GM18517 (cell line): Measurements from ENCODE around the gene UMOD.

Experiments
- ATAC-seq: cut with Tn5 transposase; IDR thresholded peaks from one replicate; pipeline ENCODE4 v1.9.1; 2021; ENCODE audit warnings: mild to moderate bottlenecking, moderate library complexity; ENCODE audit not compliant: unreplicated experiment

Gene UMOD

DNA sequence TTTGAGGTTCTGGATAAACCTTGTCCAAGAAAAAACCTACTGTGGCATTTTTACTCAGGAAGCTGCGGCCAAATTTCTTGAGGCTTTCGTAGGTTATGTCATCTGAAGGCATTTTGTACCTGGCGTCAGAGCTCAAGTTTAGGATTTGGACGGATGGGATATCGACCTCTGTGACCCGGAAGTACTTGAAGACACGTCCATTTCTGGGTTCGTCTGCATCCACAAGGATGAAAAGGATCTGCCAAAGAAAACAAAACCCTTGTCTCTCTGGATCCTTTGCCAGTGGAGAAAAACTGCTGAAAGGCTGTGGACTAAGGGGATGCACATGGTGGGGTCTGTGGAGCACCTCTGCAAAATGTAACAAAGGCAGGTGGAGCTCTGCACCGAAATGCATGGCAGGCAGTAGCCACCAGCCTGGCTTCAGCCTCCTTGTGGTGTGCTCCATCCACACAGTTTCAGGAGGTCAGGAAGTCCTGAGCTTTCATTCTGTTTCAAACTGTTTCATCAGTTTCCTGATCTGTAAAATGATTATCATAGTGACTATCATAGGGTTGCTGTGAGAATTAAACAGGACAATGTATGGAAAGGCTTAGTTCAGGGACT, 17.0 kb upstream of the UMOD start:
- no peak for ATAC-seq

DNA sequence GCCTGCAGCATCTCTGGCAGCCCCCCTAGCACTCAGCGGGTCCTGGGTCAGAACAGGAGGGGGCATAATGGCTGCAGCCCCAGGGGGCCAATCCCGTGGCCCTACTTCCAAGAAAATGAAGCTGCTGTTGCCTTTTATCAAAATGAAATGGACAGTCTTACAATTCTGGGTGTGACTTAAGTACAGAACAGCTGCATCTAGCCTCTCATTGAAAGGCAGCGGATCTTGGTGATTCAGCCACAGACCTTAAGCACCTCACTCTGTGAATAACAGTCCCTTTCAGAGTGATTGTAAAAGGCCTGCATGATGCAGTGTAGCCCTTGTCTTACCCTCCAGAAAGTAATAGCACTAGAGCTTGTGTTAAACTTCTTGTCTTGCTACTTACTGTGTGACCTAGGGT, 11.5 kb upstream of the UMOD start:
- no peak for ATAC-seq

DNA sequence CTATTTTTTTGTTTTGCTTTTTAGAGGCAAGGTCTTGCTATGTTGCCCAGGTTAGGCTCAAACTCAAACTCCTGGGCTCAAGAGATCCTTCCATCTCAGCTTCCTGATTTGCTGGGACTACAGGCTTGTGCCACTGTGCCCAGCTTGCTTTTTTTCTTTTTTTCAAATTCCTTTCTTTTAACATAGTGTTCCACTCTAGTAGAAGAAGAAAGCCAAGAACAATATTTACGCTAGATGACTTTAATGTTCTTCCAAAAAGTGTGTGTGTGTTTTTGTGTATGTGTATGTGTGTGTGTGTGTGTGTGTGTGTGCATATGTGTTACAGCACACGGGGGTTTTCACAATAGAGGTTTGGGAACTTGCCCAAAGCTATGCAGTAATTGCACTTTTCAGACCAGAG, 10.7 kb upstream of the UMOD start:
- ATAC-seq: no peak

DNA sequence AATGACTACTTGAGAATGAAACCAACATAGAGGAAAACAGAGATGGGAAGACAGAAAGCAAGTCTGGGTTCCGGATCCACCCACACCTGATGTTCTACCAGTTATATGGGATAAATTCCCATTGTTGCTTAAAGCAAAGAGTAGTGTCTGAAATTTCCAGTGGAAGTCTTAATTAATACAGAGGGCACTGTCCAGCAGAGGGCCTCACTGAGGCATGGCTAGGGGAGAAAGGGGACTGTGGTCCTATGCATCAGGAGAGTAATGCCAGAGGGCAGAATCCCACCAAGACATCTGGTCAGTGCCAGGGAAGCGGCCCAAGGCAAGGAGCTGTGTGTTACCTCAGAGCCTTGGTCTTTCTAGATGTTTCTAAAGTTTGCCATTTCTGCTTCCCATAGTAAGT, 7.5 kb upstream of the UMOD start:
- ATAC-seq: no peak

DNA sequence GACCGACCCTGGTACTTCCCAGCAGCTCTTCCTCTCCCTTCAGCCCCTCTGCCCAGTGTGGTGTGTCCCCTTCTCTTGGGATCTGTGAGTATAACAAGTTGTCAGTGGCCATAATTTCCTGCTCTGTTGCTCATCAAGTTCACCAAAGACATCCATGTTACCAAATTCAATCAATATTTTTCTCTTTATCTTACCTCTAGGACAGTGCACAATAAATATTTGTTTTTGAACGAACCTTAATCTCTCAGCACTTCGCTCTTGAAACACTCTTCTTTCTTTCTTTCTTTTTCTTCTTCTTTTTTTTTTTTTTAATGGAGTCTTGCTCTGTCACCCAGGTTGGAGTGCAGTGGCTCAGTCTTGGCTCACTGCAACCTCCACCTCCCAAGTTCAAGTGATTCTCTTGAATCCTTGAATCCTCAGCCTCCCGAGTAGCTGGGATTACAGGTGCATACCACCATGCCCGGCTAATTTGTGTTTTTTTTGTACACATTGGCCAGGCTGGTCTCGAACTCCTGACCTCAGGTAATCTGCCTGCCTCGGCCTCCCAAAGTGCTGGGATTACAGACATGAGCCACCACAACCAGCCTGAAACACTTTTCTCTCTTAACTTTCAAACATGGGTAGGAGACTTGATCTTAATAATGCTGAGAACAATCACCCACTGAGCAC, 2.7 kb upstream of the UMOD start:
- no peak for ATAC-seq

DNA sequence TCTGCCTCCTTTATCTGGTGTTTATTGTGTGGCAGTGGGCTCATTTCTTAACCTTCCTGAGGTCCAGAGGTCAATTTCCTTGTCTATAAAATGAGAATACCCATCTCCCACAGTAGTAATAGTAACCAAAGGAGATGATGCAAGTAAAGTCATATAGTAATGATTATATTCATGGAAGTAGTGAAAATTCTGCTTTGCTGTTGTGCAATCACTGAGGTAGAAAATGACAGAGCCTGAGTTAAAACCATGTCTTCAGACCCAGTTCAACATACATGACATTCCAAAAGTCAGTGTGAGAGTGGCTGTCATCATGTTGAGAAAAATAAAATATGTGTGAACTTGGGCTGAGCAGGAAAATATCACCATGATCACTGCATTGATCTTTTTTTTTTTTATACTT, 864 bp upstream of the UMOD start:
- ATAC-seq: no peak

DNA sequence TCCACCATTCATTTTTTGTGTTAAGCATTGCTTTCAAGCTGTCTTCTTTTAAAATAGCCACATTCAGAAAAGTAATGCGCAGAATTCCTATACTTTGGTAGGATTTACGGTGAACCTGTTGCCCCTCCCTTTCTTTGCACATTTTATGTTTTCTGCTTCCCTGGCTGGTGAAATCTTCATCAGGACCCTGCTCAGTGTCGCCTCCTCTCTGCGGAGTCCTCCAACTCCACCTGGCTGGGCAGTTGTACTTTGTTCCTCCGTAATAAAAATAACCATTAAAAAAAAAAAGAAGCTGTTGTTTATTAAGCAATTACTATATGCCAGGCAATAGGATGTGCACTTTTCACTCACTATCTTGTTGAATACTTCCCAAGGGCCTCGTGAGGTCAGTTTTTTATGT, 2.9 kb downstream of the UMOD start:
- ATAC-seq: no peak

DNA sequence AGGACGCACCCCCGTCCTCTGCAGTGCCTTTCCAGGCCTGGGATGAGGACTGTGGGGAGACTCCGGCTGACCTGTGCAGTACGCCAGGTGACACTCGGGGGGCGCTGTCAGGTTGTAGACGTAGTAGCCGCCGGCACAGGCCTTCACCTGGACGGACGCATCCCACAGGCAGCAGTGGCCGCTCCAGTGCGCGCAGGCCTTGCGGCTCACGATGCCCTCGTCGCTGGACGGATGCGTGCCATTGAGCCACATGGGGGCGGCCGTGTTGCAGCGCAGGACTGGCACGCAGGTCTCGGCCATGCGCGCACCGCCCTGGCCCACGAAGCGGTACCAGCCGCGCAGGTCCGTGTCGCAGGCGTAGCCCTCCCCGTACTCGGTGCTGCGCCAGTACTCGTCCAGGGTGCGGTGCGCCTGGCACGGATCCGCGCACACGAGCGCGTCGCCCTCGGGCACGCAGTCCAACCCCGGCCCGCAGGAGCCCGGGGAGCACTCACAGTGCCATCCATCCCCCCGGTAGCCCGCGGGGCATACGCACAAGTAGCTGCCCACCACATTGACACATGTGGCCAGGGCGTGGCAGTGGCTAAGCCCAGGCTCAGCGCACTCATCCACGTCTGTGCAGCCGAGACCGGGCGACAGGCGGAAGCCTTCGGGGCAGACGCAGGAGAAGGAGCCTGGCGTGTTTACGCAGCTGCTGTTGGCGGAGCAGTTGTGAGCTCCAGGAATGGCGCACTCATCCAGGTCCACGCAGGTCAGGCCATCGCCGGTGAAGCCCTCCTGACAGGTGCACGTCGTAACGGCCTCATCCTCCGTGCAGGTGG, 3.9 kb downstream of the UMOD start:
- no peak for ATAC-seq

DNA sequence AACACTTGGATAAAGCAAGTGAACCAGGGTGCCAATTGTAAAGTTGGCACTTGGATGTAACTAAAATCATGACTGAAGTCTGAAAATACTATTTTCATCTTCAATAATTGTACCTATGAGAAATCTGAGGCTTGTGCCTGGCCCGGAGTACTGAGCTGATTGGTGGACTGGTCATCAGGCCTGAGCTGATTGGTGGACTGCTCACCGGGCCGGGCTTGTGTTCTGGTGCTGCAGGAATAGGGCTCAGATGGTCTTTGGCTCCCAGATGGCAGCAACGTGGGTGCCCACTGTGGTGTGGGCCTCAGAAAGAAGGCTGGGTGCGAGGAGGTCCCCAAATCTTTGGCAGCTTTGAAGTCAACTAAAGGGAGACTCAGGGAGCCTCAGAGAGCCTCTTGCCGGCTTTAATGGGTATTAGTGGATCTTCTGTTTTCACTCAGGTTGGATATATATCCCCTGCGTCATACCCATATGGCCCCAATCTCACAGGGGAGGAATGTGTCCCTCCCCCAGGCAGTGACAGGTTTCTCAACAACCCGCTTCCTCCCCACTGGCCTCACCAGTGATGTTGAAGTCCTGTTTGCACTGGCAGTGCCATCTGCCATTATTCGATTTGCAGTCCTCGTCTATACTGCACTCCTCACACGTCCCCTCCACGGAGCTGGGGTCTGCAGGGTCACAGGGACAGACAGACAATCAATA, 4.7 kb downstream of the UMOD start:
- ATAC-seq: no peak

DNA sequence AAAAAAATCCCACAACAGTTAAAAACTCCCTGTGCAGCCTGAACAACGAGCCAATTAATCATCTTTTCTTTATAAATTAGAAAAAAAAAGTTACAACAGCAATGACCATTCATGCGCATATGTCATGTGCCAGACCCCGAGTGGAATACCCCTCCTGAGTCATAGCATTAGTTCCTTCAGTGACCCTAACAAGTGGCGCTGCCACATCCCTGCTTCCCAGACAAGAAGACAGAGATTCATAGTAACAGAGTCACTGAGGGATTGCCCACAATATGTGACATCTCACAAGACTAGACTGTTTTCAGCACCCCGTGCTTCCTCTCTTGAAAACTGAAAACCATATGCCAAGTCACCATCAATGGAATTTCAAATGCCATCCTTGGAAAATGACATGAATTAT, 7.9 kb downstream of the UMOD start:
- no peak for ATAC-seq

DNA sequence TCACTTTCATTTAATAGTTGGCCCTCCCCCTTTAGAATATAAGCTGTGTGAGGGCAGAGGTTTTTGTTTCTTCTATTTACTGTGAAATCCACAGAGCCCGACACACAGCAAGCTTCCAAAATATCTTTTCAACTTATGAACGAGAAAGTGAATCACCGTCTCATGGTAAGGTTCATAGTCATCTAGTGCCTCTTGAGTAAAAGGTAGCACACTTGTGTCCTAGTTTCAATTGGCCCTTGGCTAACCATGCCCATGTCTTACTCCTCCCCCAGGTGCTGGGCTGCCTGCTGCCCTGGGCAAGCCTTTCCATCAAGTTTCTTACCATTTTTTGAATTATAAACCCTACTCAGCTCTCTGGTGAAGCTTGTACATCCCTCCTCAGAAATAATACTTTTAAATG, 12.8 kb downstream of the UMOD start:
- no peak for ATAC-seq

DNA sequence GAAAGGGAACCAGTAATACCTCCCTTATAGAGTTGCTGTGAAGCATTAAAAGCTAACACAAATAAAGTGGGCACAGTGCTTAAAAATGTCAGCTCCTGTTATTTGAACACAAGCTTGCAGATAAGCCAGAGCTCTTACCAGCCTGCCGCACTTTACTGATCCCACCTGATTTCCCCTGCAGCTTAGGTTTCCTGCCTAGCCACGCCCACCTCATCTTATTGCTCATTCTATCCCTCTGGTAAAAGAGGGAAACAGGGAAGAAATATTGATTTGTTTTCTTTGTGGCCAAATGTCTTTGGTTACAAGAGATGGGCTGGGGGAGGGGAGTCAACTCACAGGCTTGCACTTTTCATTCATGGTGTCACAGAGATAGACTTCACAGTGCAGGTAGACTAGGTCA, 15.6 kb downstream of the UMOD start:
- no peak for ATAC-seq

DNA sequence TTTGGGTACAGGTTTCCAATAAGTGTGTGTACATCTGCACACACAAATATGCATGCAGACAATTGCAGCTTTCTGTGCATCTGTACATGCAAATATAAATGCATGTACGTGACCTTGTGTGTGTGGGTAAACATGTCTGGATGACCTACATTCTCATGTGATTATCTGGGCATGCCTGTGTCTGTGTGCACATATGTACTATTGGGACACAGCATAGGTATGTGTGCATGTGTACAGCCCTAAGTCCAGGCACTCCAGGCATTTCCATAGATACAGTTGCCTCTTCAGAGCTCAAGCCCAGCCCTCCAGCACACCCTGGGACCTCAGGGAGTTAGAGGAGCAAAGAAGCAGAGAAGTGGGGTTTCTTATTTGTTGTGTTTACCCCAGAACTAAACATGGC, 18.1 kb downstream of the UMOD start:
- no peak for ATAC-seq

DNA sequence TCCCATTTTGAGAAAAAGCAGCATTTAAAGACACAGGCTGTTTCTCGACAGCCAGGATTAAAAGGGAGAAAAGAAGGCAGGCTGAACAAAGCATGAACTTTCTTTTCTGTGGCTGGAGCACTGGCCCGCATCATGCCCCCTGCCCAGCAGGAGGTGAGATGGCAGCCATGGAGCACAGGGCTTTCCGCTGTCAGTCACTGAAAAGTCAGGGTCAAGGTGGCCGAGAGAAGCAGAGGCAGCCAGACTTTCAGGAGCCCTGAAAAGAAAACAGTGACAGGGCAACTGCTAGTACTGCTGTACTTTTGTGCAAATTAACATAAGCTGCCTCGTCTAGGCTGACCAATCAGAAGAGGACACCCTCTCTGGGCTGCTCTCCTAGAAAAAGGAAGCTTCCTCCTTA, 19.4 kb downstream of the UMOD start:
- ATAC-seq: no peak

DNA sequence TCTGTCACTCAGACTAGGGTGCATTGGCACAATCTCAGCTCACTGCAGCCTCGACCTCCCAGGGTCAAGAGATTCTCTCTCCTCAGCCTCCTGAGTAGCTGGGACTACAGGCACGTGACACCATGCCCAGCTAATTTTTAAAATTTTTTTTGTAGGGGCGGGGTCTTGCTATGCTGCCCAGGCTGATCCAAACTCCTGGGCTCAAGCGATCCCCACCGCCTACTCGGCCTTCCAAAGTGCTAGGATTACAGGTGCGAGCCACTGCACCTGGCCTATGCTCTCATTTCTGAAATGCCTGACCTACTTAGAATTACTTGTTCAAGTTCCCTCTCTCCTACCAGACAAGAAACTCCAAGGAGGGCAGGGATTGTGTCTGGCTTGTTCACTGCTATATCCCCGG, 20.1 kb downstream of the UMOD start:
- ATAC-seq: no peak

DNA sequence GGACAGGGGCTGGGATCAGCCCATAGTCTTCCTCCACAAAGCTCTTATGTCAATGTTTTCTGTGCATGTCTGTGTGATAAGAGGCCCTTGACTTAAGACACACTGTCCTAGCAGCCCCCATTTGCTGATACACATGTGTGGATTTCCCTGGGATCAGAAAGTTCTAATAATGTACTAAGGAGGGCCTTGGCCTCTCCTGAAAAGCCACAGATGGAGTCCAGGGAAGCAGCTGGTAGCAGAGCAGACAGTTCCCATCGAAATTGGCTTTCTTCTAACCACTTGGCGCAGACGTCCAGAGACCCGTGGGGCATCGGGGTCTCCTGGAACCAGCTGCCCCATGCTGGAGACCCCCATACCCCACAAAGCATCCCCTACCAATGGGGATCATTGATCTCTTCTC, 20.9 kb downstream of the UMOD start:
- no peak for ATAC-seq

DNA sequence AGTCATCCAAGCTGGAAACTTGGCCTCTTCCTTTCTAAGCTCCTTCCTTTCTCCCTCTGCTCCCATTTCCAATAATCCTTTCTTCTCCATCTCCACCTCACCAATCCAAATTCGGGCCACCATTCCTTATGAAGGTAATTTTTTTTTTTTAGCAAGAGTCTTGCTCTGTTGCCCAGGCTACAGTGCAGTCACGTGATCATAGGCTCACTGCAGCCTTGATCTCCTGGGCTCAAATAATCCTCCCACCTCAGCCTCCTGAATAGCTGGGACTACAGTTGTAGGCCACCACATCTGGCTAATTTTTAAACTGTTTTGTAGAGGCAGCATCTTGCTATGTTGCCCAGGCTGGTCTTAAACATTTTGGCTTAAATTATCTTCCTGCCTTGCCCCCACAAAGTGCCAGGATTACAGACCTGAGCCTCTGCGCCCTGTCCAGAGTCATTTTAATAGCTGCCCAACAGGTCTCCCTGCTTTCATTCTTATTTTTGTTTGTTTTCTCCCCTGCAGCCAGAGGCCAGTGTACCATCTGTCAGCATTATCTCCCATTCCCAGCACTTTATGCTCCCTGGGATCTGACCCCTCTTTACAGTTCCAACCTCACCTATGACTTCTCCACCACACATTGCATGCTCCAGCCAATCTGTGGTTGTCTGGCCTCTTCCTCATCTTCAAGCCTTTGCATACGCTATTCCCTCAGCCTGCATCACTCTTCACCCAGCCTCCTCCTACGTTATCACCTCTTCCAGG, 22.9 kb downstream of the UMOD start:
- no peak for ATAC-seq

DNA sequence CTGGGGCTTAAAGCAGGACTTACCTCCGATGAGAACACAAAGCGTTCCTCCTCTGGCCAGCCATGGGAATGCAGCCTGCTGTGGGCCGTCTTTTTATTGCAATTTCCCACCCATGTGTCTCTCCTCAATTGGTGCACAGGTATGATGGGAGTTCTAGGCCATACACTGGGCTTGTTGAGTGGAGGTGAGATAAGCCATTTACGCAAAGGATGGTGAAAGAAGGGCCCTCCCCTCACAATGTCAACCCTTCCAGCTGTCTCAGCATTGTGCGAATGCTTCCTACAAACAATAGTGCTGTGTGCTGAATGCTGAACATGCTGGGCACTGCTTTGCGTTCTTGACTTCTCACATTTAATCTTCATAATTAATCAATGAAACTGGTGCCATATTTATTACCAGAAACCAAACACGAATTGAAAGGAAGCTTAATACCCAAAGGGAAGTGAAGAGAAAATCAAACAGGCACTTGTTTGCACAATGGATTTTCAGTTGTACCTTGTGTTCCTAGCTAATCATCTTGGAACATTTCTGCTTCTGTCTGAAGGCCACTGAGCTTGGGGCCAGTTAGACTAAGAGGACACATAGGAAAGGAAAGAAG, 25.0 kb downstream of the UMOD start, which contains the start of gene GP2:
Gene GP2 (minus strand): TSS at position 70 of the 598 bp plus-strand sequence. CDS start 1,082 bp downstream, outside the sequence.
- no peak for ATAC-seq

DNA sequence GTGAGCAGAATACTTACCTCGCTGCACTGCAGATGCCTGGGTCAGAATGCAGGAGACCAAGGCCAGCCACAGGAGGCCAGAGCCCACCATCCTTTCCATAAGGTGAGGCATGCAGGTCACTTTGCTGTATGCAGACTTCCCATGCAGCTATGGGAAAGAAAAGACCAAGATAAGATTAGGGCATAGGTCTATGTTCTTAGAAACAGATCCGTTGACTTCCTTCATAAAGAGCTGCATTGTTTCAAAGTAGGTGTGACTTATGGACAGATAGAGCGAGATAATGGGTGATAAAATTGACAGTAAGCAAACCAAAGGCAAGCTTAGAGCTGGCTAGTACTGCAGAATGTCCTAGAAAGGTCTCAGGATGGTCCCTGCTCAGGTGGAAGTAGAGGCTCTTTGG, 26.2 kb downstream of the UMOD start:
- ATAC-seq: no peak

DNA sequence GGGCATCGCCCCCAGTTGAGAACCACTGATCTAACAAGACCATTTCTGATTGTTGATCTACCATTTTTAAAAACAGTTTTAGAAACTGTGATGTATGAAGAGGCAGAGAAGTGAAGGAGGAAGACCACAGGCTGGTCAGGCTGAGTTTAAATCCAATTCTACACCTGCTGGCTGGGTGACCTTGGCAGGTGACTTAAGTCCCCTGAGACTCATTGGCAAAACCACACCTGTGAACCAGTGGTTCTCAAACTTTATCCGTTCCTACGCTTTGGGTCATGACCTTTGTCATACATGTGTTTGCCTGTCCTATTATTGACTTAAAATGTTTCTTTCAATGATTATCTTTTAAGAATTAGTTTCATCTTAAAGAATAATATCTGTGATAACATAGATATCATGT, 27.5 kb downstream of the UMOD start:
- no peak for ATAC-seq
